GM12875 (cell line): ENCODE data around the gene GGT7.

ENCODE experiments used
- H3K4me3 ChIP-seq: one replicate; pipeline ENCODE4 v1.5.1; 2011; ENCODE audit warnings: low read depth, low read length, control low read depth
- TF ChIP-seq, protein P1 (sequence below): IDR thresholded peaks from 2 replicates; pipeline ENCODE4 v1.5.1; 2011; ENCODE audit warnings: low read depth, mild to moderate bottlenecking, control low read depth, inconsistent platforms, low read length, moderate library complexity, borderline replicate concordance; ENCODE audit not compliant: insufficient read depth

Gene GGT7

GRCh38 chr20:34859826-34860545, 12.7 kb downstream of the GGT7 start:
- TF ChIP-seq, protein P1, sequence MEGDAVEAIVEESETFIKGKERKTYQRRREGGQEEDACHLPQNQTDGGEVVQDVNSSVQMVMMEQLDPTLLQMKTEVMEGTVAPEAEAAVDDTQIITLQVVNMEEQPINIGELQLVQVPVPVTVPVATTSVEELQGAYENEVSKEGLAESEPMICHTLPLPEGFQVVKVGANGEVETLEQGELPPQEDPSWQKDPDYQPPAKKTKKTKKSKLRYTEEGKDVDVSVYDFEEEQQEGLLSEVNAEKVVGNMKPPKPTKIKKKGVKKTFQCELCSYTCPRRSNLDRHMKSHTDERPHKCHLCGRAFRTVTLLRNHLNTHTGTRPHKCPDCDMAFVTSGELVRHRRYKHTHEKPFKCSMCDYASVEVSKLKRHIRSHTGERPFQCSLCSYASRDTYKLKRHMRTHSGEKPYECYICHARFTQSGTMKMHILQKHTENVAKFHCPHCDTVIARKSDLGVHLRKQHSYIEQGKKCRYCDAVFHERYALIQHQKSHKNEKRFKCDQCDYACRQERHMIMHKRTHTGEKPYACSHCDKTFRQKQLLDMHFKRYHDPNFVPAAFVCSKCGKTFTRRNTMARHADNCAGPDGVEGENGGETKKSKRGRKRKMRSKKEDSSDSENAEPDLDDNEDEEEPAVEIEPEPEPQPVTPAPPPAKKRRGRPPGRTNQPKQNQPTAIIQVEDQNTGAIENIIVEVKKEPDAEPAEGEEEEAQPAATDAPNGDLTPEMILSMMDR: no peak
- H3K4me3 ChIP-seq: no peak overlapping the region

DNA sequence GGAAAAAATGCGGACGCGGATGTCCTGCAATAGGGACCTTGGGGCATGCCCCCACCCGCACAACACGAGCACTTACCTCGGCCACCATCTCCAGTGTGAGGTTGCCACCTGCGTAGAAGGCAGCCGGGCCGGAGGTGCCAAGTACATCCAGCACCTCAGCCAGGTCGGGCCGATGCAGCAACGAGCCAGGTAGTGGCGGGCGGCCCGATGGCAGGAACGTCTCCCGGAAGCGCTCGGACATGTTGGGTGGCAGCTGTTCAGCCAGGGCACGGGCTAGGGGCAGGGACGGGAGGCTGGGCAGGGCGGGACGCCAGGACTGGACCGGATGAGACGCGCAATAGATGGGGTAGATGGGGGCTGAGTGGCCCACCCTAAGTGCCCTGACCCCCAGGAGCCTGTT, 13.3 kb downstream of the GGT7 start:
- H3K4me3 ChIP-seq: no peak overlapping the region
- TF ChIP-seq, protein P1: no peak

GRCh38 chr20:34852298-34852697, 20.4 kb downstream of the GGT7 start:
- TF ChIP-seq, protein P1: no peak
- H3K4me3 ChIP-seq: no peak overlapping the region

DNA sequence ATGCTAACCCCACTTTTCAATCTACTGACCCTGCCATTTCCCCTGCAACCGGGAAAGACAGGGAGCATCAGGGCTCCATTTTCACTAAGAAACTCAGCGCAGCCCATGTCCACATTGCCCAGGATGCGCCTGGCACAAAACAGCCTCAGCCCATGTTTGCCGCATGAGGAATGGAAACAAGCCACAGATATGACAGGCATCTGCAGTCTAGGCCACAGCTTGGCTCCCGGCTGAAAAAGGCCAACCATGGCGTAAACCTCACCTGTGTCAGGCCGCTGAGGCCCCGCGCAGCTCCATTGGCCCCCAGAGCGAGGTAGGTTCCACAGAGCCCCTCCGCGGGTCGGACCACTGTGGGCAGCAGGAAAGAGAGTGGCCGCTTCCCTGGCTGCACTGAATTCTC, 21.7 kb downstream of the GGT7 start:
- TF ChIP-seq, protein P1: no peak
- no peak overlapping the region for H3K4me3 ChIP-seq

DNA sequence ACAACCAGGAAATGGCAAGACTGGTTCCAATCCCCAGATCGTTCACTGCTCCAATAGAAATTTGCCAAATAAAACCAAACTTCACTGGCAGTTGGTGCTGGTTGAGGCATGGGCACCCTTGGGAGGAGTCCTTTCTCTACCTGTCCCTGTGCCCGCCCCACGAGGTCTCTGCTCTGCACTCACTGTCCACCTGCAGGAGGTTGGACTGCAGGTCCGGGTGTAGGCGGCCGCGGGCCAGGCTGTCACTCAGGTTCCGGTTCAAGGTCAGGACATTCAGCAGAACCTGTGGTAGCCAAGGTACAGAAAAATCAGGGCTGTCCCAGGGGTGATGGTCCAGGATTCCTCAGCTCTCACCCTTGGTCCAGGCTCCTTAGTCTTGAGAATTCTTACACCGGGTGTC, 22.9 kb downstream of the GGT7 start:
- no peak overlapping the region for H3K4me3 ChIP-seq
- TF ChIP-seq, protein P1: no peak

DNA sequence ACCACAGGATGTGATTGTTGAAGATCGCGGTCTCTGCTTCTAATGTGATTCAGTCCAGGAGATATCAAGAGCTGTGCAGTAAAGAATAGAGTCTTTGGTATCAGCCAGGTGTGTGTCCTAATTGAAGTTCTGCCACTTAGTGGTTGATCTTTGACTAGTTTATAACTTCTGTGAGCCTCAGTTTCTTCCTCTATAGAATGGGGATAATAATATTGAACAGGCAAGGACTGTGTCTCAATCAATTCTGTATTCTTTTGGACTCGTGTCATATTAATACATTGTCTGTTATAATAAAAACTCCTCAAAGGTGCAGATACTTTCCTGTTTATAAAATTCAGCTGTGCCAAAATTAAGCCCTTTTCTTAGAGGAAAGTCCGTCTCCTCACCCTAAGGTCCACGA, 24.1 kb downstream of the GGT7 start:
- H3K4me3 ChIP-seq: no peak overlapping the region
- TF ChIP-seq, protein P1: no peak

DNA sequence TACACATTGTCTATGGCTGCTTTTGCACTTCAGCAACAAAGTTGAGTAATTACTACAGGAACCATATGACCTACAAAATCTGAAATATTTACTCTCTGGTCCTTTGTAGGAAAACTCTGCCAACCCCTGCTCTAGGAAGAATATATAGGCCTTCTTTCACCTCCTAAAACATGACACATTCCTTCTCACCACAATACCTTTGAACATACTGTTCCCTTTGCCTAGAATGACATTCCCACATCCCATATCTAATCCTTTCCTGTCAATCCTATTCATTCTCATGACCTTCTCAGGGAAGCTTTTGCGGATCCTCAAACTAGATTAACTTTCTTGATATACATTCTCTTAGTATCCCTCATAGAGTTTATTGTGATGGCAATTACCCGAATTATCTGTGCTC, 29.2 kb downstream of the GGT7 start:
- TF ChIP-seq, protein P1: no peak

More for the DNA sequence above, 29.2 kb downstream of the GGT7 start:
- H3K4me3 ChIP-seq: no peak overlapping the region
